Smooth muscle cell (in vitro differentiated cells): ENCODE measurements around the gene NTM. TPM values are rescaled to one million over a fixed set of nuclear protein-coding genes. Genes with fewer than 3 reads are reported as not detected.

ENCODE experiments used
- DNase-seq: peaks from one replicate; lab custom pipeline; 2025; ENCODE audit not compliant: unreplicated experiment; lab: John Stamatoyannopoulos, UW
- H2AFZ ChIP-seq: fragments of 200-600 bp; sonication (generic); 2 replicates; pipeline ENCODE4 v1.6.0; 2016; ENCODE audit warnings: antibody characterized with exemption, low read depth, mild to moderate bottlenecking
- H3F3A ChIP-seq: fragments of 200-600 bp; sonication (generic); 2 replicates; pipeline ENCODE4 v1.6.0; 2017; ENCODE audit warnings: antibody characterized with exemption, low read depth
- H3K27ac ChIP-seq: fragments of 200-600 bp; sonication (generic); 2 replicates; pipeline ENCODE4 v1.5.1; 2016; ENCODE audit warnings: low read depth, mild to moderate bottlenecking
- H3K27me3 ChIP-seq: fragments of 200-600 bp; sonication (generic); 2 replicates; pipeline ENCODE4 v1.6.1; 2016; ENCODE audit warnings: low read depth, mild to moderate bottlenecking
- H3K36me3 ChIP-seq: fragments of 200-600 bp; sonication (generic); 2 replicates; pipeline ENCODE4 v1.5.1; 2016; ENCODE audit warnings: low read depth
- H3K4me1 ChIP-seq: fragments of 200-600 bp; sonication (generic); 2 replicates; pipeline ENCODE4 v1.5.1; 2016; ENCODE audit warnings: low read depth
- H3K4me2 ChIP-seq: fragments of 200-600 bp; sonication (generic); 2 replicates; pipeline ENCODE4 v1.6.0; 2016; ENCODE audit warnings: mild to moderate bottlenecking
- H3K4me3 ChIP-seq: fragments of 200-600 bp; sonication (generic); 2 replicates; pipeline ENCODE4 v1.5.1; 2016; ENCODE audit warnings: mild to moderate bottlenecking
- H3K79me2 ChIP-seq: fragments of 200-600 bp; sonication (generic); 2 replicates; pipeline ENCODE4 v1.6.0; 2016; ENCODE audit warnings: low read depth, mild to moderate bottlenecking
- H3K9ac ChIP-seq: fragments of 200-600 bp; sonication (generic); 2 replicates; pipeline ENCODE4 v1.6.0; 2016; ENCODE audit warnings: low read depth
- H3K9me3 ChIP-seq: fragments of 200-600 bp; sonication (generic); replicated peaks from 2 replicates; pipeline ENCODE4 v1.5.1; 2016; ENCODE audit warnings: low read depth
- H4K20me1 ChIP-seq: fragments of 200-600 bp; sonication (generic); 2 replicates; pipeline ENCODE4 v1.6.0; 2016; ENCODE audit warnings: low read depth
- WGBS: methylation state at CpG from one replicate; pipeline ENCODE4 v1.1.7; 2016; ENCODE audit warnings: low lambda C conversion rate; 5-methylcytosine and 5-hydroxymethylcytosine counted together
- polyA plus RNA-seq: library from polyadenylated mRNA; unstranded; fragments of >200 nt; fragmentation: Nextera tagmentation; extraction: Ambion mirVana; gene quantifications from 2 replicates; pipeline ENCODE4 v1.2.1, GENCODE V29; 2016
- small RNA-seq: library from RNA; depleted of rRNA; stranded (forward); fragments of <200 nt; gene quantifications from one replicate; pipeline ENCODE3, GENCODE V24; 2014
- total RNA-seq: library from RNA; depleted of rRNA; stranded (reverse); fragments of >200 nt; gene quantifications from 2 replicates; pipeline ENCODE4 v1.2.3, GENCODE V29; 2014
- TF ChIP-seq, protein P1 (sequence below): fragments of 200-600 bp; sonication (generic); IDR thresholded peaks from 2 replicates; pipeline ENCODE4 v1.5.1; 2017; ENCODE audit warnings: borderline replicate concordance, mild to moderate bottlenecking, antibody characterized with exemption; ENCODE audit not compliant: insufficient read depth, poor library complexity, severe bottlenecking

Gene NTM
- total and polyA plus RNA-seq, 2 experiments from 2014 or later = 68.9 to 123 TPM

DNA sequence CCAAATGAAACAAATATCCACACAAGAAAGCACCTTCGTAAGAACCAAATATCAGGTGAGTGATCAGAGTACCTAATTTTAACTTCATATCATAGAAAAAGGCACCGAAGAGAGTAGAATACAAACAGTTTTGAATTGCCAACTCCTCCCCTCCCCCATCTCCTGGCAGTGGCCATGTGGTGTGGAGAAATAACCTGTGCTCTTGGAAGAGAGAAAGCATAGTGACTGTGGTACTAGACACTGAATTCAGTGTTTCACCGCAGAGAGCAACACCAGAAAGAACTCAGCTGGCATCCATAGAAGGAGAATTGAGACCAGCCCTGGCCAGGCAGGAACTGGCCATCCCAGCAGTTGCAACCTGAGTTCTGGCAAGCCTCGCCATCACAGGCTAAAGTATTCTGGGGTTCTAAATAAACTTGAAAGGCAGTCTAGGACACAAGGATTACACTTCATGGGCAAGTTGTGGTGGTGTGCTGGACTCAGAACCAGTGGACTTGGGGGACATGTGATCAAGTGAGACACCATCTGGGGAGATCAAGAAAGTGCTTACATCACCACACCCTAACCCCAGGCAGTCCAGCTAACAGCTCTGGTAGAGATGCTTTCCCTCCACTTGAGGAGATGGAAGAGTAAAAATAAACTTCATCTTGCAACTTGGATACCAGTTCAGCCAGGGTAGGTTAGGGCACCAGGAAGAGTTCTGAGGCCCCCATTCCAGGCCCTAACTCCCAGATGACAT, 1003.2 kb downstream of the NTM start:
- Histone ChIP-seq H3K4me1 (no peaks in the 10 kb centered on the region), H3K27ac (no peak overlapping the region), H3K4me2 (no peak overlapping the region), H3K4me3 (no peak overlapping the region), H2AFZ (no peak overlapping the region), H3K9me3 (no peaks in the 10 kb centered on the region), H3K27me3 (peaks cover 5% of the 10 kb centered on the region), H3K9ac (no peak overlapping the region), H3K79me2 (no peaks in the 10 kb centered on the region), H3F3A (no peaks in the 10 kb centered on the region), H4K20me1 (no peaks in the 10 kb centered on the region), H3K36me3 (no peaks in the 10 kb centered on the region)
- TF ChIP-seq, protein P1, sequence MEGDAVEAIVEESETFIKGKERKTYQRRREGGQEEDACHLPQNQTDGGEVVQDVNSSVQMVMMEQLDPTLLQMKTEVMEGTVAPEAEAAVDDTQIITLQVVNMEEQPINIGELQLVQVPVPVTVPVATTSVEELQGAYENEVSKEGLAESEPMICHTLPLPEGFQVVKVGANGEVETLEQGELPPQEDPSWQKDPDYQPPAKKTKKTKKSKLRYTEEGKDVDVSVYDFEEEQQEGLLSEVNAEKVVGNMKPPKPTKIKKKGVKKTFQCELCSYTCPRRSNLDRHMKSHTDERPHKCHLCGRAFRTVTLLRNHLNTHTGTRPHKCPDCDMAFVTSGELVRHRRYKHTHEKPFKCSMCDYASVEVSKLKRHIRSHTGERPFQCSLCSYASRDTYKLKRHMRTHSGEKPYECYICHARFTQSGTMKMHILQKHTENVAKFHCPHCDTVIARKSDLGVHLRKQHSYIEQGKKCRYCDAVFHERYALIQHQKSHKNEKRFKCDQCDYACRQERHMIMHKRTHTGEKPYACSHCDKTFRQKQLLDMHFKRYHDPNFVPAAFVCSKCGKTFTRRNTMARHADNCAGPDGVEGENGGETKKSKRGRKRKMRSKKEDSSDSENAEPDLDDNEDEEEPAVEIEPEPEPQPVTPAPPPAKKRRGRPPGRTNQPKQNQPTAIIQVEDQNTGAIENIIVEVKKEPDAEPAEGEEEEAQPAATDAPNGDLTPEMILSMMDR = no peak
- WGBS = 92% methylated on average over 4 of the region's 4 CpGs
- DNase-seq = no peak

DNA sequence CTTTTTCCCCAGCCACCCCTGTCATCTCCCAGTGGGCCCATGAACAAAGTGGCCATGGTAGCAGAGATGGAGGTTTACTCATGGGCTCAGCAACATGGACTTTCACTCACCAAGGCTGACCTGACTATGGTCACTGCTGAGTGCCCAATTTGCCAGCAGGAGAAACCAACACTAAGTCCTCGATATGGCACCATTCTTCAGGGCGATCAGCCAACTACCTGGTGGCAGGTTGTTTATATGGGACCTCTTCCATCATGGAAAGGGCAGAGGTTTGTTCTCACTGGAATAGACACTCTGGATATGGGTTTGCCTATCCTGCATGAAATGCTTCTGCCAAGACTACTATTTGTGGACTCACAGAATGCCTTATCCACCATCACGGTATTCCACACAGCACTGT, 1009.1 kb downstream of the NTM start:
- peaks cover 3% of the 10 kb centered on the region for H3K9me3 ChIP-seq
- H3K27me3 ChIP-seq = no peaks in the 10 kb centered on the region
- 98% methylated on average over 3 of the region's 3 CpGs for WGBS
- no peaks in the 10 kb centered on the region for H3K36me3 ChIP-seq
- TF ChIP-seq, protein P1 = no peak
- no peak for DNase-seq
- H3K4me3 ChIP-seq = no peak overlapping the region
- H2AFZ ChIP-seq = no peak overlapping the region
- H3K4me1 ChIP-seq = no peaks in the 10 kb centered on the region
- H3F3A ChIP-seq = no peaks in the 10 kb centered on the region
- no peak overlapping the region for H3K27ac ChIP-seq
- H3K4me2 ChIP-seq = no peak overlapping the region
- no peaks in the 10 kb centered on the region for H3K79me2 ChIP-seq
- H3K9ac ChIP-seq = no peak overlapping the region
- no peaks in the 10 kb centered on the region for H4K20me1 ChIP-seq

Small RNA genes within 50 kb of the gene (small RNA-seq; reads per million reads assigned to genes)
- not detected for gene RNU6ATAC12P
